SIG-M5 treated with dmso at 0.1 percent for 504 hours (cell line): Measurements from ENCODE around the gene SPOPL.
A peak's percentile ranks its signal among the peaks of the same experiment; 100 is the strongest.

Source experiments
- DNase-seq: peaks from one replicate; lab custom pipeline; 2025; ENCODE audit not compliant: unreplicated experiment; lab: John Stamatoyannopoulos, UW

Gene SPOPL

DNA sequence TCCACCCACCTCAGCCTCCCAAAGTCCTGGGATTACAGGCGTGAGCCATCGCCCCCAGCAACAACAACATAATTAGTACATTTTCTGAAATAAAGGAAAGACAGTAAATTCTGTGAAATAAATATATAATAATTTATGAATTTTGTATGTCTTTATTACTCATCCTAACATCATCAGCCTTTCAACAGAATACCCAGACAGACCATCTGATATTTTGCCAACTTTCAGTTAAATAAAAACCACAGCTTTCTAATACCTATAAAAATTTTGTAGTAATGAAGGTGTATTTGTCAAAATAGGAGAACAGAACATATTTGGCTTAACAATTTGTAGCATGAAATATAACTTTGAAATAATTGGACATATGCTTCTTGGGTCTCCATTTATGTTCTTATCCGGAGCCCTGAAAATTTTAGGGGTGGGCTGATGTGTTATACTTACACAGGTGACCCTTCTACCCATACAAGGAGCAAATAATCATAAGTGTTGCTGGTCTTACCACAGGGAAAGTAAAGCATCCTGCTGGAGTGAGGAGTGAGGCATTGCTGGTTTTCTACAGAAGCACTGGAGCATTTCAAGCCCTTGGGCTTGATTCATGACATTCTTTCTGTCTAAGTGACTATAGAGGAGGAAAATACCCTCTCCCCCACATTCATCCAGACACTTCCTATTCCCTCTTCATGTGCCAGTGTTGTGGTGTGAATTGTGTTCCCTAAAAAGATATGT, 99.3 kb downstream of the SPOPL start:
- DNase-seq = no peak

DNA sequence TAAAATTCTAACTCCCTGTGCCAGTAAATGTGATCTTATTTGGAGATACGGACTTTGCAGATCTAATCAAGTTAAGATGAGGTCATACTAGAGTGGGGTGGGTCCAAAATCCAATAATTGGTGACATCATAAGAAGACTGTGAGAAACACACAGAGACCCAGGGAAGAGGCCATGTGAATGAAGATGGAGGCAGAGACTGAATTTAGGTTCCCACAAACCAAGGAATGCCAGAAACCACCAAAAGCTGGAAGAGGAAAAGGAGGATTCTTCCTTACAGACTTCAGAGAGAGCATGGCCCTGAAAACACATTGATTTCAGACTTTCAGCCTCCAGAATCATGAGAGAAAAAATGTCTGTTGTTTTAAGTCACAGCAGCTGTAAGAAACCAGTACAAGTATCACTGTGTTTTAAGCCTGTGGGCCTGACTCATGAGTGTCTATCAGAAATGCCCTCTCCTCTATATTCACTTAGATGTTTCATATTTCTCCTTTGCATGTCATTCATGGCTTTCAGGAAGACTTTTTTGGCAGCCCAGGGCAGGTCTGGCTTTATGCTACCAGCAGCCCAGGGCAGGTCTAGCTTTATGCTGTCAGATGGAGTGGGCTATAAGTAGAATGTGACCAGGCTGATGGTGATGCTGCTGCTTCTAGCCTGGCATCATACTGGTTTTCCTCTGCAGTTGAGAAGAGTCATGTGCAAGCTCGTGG, 100.0 kb downstream of the SPOPL start:
- DNase-seq = no peak

DNA sequence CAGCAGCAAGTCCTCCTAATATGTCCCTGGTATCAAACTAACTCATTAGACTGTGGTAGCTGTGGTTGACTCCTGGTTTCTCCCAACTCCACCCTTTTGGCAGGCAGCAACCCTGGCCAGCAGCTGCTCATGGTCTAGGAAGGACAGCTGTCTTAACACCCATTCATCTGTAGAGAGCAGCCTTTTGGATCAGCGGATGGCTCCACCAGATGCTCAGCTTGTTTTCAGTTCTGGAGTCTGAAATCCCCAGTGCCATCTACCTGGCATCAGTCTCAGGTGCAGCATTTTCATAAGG, 100.5 kb downstream of the SPOPL start:
- DNase-seq = no peak

GRCh38 chr2:138607746-138608145, 106.2 kb downstream of the SPOPL start:
- no peak for DNase-seq

DNA sequence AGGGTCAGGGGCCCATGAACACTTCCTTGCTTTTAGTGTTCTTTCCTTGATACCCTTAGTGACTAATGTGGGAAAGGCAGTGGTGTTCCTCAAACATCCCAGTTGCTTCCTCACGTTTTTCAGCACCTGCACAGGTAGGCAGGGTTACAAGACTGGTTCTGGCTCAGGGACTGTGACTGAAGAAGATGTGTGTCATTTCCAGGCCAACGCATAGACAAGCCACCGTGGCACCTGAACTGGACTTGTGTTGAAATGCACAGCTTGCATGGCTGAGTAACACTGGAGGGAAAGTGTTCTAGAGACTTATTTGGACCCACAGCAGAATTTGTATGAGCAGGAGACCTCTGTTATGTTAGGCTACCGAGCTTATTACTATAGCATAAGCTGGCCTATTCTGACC, 107.9 kb downstream of the SPOPL start:
- no peak for DNase-seq

- DNase-seq = no peak
Observed at GRCh38 chr2:138610201-138610953, 108.8 kb downstream of the SPOPL start.

DNA sequence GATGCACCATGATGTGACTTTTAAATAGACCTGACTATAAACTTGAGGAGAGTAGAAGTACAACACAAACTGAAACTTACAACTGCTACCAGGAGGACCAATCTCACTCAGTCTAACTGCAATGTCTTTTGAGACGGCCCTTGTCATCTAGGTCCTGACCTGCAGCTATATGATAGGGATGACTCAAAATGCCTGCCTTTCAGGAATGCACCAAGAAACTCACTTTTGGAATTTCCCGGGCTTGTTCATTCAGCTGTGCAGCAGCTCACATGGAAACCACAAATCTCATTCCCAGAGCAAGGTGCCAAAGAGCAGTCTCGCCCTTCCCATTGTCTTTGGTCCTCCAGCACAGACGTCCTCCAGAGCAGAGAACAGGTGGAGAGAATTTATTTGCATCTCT, 113.7 kb downstream of the SPOPL start:
- no peak for DNase-seq

- no peak for DNase-seq
Observed at GRCh38 chr2:138617026-138617425, 115.5 kb downstream of the SPOPL start.

DNA sequence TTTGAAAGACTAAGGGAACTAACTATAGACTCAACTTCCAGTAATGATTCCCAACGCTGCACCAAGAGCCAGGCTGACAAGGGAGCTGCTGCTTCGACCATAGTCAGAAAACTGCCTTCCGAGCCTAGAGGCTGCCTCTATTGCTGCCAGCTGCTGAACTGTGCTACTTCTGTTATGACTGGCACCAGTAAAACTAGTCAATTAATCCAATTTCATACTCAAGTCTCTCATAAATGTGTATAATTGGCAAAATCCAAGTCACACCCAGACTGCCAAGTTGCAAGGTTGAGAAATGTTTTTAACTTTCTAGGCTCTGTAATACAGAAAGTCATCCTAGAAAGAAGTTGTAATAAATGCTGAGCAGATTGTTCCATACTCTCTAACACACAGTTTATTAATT, 117.4 kb downstream of the SPOPL start:
- DNase-seq = no peak

GRCh38 chr2:138620431-138620830, 118.9 kb downstream of the SPOPL start:
- no peak for DNase-seq

DNA sequence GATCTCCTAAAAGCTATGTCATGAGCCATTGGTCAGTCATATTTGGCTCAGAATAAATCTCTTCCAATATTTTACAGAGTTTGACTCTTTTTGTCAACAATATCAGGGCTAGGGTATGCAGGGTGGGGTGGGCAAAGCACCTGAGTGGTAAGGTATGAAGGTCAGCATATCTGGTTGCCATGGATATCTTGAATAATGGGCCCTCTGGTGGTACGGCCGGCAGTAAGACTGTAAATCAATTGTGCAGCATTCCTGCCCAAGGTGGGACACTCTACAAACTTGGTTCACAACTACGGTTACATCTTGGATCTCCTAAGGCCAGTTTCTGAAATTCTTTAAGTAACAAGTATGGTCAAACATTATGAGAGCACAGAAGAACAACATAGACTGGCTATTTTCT, 119.6 kb downstream of the SPOPL start:
- DNase-seq = no peak

GRCh38 chr2:138622613-138623012, 121.0 kb downstream of the SPOPL start:
- peak; percentile 23 for DNase-seq
